GM18517 (cell line): ENCODE data around the gene DDAH1.
"Not testable (repeated sequence)": the region's sequence is repeated elsewhere in the genome, so short reads cannot be mapped to it uniquely, and the experiment has no call there.

Experiments used
- ATAC-seq: cut with Tn5 transposase; IDR thresholded peaks from one replicate; pipeline ENCODE4 v1.9.1; 2021; ENCODE audit warnings: mild to moderate bottlenecking, moderate library complexity; ENCODE audit not compliant: unreplicated experiment

Gene DDAH1

DNA sequence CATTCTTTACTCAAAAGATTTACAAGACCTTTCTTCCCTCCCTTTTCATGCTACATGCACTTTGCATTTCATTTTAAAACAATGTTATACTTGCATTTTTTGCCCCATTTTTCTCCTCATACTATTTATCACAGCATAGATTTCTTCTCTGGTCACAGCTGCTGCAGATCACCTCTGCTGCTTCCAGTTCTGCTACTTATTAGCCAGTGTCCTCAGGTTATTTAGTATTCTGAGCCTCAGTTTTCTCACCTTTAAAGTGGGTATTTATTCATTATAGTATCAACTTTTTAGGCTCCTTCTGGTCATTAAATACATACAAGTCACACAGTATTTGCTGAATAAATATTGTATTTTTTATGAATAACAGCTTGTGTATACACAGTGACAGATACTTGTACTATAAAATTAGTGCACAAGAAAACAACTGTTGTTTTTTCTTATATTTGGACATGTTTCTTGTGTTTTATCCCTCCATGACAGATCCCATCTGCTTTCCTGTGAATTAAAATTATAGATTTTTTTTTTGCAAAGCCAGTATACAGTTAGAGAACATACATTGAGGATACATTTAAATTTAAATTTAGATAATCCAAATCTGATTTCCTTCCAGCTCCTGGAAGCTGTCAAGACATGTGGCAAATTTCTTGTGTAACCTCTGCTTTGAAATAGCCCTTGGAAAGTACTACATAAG, 103.2 kb downstream of the DDAH1 start:
- no peak for ATAC-seq

DNA sequence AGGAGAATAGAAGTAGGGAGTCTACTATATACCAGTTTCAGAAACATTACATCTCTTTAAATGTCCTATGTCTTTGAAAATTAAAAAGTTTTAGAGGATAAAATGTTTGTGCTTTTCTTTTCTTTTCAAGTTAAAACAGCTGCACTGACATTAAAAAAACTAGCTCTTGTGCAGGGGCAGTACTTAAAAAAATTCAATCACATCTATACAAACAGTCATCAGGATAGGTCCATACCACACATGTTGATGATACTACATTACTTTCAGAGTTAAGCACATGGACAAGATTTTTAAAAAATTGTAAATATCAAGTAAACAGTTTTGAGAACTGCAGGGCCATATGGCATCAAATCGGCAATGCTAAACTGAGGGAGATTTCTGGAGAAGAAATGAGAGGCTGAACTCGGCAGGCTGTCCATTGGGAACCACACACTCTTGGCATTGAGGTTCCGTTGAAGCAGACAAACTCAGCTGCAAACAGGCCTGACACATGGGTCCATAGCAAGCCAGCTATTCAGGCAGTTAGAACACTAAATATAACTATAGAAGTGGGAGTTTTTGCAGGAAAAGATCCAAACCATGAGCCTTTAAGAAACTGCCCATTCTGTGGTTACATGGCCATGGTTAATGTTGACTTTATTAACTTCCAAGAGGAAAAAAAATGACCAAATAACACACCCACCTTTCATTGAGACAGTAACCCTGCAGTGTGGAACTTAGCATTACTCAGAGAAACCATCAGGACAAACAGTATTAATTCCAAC, 104.0 kb downstream of the DDAH1 start:
- no peak for ATAC-seq

DNA sequence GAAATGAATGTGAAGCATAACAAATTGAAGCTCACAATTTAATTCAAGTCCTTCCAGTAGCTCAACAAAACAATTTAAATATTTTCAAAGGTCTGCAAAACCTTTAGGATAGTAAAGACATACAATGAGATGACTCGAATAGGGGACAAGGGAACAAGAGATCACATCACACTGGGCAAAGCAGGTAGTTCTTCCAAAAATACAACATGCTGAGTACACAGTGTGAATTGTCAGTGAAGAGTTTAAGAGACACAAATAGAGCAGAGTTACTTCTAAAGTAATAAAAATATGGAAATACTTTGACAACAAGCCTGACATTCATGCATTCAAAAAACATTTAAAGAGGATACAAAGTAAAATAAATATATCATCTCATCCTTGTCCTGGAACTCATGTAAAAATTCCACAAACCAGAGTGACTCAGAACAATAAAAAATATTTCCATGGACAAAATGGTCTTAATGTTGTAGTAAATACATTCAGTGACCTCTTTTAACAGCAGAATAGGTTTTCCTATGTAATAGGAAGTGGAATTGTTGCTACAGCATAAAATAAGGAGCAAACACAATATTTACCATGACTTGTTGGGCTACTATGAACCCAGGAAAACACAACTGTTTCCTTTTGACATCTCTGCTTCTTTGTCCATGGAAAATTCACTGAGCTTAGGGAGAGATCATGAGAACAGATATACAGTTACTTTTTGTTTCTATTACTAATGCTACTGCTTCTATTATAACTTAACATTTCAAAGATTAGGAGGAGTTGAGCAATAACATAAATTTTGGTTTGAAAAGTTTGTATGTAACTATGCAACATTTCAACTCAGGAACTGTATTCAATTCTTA, 104.9 kb downstream of the DDAH1 start:
- no peak for ATAC-seq

DNA sequence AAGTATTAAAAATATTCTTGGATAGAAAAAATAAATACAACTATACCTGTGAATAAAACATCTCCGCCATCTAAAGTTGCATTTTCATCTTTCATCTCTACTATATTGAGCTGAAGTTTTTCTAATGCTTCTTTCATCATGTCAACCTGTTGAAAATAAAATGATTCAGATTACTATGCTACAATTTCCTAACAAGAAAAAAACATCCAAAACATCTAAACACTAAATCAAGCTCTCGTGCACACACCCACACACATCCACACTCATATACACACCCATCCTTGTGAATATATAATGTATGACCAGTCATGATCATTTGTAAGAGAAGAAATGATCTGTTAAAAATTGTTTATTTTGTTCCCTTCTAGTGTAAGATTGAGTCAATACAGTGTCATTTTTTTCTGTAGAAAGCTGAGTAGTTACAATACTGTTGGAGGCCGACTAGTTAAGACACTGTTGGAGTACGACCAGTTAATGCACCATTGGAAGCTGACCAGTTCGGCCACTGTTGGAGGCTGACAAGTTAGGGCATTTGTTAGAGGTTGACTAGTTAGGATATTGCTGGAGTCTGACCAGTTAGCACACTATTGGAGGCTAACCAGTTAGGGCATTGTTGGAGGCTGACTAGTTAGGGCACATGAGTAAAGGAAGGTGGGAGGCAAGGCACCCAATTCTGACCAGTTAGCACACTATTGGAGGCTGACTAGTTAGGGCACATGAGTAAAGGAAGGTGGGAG, 106.1 kb downstream of the DDAH1 start:
- no peak for ATAC-seq

DNA sequence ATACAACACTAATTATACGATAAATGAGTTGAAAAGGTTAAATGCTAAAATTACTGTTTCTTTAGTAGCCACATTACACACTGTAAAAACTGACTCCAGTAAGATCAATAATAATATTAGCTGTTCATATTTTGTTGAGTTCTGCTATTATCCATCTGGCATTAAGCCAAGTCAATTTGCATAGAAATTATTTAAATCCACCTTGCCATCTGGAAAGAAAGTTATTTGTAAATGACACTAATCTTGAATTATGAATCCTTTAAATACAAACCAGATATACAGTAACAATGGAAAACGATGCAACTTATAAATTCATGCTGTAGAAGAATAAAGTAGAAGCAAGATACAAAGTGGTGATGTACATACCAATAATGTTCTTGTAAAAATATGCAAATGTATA, 107.1 kb downstream of the DDAH1 start:
- ATAC-seq: no peak

DNA sequence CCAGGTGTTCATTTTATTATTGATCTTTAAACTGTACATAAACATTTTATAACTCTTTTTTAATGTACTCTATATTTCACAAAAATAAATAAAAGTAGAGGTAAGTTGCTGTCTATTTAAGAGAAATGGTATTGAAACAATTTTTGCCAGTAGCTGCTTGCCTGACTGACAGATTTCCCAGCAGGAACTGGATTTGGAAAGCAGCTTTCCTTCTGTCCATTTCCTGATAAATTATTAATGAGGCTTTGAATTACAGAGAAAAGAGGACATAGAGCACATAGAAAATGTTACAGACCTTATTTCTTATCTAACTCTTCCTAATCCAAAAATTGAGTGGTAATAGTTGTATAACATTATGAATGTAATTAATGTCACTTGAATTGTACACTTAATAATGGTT, 108.8 kb downstream of the DDAH1 start:
- ATAC-seq: no peak

DNA sequence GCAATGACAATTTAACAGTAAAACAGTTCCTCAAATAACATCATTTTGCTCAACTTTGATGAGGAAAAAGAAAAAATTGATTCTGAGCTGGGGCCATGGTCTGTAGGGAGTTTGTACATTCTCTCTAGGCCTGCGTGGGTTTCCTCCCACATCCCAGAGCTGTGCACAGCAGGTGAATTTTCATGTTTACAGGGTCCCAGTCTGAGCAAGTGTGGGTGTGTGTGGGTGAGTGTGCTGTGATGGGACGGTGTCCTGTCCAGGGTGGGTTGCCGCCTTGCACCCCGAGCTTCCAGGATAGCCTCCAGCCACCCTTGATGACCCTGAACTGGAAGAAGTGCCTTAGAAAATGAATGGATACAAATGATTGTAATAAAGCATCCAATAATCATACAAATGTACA, 112.9 kb downstream of the DDAH1 start:
- ATAC-seq: no peak

DNA sequence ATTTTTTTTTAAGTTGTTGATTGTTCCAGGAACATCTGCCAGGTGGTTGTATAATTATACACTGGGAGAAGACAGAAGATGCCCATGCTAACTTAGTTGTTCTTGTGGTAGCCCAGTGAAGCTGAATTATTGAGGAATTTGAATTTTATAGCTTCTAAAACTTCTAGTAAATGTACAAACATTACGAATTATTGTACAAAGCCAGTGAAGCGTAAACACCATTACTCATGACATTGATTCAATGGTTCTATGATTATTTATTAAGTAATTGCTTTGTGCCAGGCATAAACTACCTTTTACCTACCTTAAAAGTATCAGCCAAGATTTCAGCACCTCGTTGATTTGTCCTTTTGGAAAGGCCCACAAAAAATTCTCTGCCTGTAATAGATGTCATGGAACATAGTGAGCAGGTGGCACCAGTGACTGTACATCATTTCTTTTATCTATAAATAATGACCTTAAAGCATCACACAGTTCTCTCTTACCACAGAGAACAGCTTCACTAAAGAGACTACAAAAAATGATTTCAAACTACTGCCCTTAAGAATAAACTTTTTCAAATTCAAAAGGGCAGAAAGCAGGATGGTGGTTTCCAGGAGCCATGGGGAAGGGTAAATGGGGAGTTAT, 113.6 kb downstream of the DDAH1 start:
- no peak for ATAC-seq

DNA sequence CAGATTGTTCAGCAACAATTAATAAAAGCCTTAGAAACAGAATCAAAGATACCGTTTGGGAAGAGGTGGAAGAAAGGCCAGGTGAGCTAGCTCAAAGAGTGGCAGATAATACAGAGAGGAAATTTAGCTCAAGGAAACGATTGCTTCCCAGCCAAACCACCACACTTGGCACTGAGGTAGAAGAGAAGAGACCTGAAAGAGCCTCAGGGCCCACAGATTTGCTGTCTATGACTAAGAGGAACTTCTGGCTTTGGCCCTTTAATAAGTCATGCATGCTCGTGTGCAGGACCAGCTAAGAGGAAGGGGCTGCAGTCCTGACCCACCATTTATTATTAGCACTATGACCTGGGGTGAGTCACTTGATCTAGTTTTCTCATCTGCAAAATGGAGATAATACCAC, 115.7 kb downstream of the DDAH1 start:
- ATAC-seq: no peak

DNA sequence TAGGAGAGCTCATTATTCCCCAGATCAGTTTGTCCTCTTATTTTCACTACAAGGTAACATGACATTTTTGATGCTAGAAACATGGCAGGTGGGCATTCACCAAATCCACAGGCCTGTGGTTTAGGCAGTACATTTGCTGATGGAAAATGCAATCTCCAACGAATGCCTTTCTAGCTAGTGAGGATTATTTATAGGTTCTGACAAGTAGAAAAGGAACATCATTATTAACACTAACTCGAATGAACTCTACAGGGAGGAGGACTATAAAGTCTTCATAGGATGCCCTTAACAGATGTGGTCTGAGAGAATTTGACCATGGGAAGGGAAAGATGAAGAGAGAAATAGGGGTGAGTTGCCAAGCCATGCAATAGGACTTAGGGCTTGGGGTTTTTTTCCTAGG, 117.1 kb downstream of the DDAH1 start:
- no peak for ATAC-seq

DNA sequence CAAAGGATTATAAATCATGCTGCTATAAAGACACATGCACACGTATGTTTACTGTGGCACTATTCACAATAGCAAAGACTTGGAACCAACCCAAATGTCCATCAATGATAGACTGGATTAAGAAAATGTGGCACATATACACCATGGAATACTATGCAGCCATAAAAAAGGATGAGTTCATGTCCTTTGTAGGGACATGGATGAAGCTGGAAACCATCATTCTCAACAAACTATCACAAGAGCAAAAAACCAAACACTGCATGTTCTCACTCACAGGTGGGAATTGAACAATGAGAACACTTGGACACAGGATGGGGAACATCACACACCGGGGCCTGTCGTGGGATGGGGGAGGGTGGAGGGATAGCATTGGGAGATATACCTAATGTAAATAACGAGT, 117.7 kb downstream of the DDAH1 start:
- ATAC-seq: not testable (repeated sequence)

DNA sequence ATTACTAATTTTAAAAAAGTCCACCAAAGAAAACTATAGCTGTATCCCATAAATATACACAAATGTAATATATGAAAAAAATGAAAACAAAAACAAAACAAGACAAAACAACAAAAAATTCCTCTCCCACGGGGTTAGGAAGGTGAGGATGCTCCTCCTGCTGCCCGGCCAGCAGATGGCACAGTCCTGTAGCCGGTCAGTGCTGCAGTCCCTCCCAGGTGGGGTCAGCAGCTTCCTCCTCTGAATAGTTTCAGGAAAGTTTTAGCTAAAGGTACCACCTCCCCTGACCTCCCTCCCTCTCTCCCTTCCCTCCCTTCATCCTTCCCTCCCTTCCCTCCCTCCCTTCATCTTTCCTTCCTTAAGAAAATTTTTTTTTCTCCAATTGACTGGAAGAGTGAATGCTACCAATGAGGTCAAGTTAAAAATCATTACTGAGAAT, 120.7 kb downstream of the DDAH1 start:
- ATAC-seq: no peak

DNA sequence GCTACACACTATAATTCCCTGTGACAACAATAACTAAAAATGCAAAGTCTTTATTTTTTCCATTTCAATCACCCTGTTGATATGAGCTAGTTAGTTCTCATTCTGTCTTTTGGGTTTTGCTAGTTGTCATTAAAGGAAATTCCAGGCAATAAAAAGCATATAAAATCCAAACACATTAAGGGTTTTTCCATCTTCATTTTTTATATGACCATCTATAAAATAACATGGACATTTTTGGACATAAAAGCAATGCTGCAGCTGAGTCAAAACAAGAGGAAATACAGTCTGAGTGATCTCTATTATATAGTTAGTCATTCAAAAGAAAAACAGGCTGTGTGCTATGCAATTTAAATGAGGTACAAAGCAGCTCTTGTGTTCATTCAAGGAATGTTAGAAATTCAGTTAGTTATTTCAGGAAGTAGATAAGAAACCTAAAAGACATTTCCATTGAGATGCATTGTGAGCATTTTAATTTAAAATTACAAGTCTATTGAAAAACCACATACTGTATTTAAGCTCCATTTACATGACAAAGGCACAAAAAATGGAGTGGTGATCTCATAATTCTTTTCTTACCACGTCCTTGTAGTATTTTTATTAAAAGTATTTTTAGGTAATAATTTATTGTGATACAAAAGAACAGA, 121.2 kb downstream of the DDAH1 start:
- no peak for ATAC-seq

DNA sequence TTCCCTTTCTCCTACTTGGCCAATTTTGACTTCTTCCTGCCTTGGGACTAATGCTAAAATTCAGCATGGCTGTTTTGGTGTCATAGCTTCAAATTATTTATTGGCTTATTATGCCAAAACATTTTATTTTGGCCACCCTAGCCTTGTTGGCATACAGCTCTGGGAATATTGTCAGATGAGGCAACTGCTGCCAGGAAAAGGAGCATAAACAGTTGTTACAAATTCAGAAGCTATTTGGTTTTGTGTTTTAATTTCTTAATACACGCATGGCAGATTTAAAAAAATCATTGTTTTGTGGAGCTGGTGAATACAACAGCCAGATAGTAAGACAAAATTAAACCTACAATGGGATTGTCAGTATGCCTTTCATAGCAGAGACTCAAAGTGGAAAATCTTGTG, 121.7 kb downstream of the DDAH1 start:
- ATAC-seq: no peak

DNA sequence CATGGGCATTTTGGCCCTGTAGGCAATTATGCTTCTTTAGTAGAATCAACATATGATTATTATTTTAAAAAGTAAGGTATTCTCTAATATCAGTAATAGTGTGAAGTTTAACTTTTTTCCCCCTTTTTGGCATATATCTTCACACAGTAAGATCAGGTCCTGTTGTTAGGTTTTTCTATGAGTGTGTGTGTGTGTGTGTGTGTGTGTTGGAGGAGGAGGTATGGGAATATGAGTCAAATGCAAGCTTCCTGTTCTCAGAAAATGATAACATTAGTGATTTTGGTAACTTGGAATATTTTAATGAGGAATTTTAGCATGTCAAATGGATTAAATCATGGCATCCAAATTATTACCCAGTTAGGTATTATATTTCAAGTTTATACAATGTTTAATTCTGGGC, 122.8 kb downstream of the DDAH1 start:
- ATAC-seq: no peak

DNA sequence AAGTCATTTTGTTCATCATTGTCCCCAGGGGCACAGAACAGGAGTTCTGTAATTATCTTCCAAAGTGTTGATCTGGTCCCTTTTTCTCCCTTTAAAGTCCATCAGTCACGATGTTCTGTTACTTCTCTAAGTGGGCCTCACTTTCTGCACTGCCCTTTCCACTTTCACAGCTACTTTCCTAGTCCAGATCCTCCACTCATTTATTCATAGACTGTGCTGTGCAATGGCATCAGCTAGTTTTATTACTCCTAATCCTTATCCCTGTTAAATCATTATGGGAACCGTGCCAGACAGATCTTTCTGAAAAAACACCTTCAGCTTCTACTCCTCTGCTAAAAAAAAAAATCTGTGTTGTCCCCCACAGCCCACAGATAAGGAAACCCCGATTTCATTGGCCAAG, 124.5 kb downstream of the DDAH1 start:
- ATAC-seq: no peak

DNA sequence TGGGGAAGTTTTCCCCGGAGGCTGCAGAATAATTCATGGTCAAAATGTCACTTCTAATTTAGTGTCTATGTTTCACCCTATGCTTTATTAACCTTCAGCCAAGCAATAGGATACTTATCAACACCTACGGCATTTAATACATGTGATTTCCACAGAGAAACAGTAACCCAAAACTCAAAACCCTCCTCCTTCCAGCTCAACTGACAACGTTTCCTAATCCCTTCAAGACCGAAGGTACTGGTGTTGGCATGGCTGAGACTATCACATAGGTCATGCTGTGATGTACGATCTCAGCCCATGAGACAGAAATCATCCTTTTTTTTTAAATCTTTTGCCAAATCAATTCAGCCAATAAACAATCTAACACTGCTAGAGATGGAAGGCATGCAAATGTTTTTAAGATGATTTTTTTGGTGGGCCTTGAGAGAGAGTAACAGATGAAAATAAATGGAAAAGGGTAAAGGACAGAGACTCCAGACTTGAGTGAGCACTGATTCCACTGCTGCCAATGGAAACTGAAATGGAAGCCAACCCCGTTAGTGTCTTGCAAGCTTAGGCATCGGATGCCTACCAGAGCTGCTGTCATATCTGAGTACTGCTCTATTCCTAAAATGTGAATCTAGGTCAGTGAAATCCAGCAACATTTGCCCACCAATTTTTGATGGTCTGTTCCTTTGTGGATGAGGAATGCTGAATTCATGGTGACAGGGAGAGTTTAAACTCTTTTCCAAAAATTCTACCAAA, 125.1 kb downstream of the DDAH1 start:
- ATAC-seq: no peak

DNA sequence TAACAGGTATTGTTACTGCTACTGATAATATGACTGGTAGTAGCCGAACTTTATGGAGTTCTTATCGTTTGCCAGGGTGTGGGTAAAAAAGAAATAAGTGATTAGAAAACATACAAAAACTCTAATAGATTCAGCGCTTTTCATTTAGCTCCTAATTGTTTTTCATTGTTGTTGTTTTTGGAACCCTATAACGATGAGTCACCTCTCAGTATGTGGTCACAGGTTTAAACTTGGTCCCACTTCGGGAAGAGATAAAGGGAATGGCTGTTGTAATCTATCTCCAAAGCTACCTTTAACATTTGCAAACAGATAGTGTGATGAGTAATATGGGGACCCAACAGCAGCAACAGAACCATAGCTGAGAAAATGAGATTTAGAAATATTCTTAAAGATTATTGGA, 125.9 kb downstream of the DDAH1 start:
- ATAC-seq: no peak

DNA sequence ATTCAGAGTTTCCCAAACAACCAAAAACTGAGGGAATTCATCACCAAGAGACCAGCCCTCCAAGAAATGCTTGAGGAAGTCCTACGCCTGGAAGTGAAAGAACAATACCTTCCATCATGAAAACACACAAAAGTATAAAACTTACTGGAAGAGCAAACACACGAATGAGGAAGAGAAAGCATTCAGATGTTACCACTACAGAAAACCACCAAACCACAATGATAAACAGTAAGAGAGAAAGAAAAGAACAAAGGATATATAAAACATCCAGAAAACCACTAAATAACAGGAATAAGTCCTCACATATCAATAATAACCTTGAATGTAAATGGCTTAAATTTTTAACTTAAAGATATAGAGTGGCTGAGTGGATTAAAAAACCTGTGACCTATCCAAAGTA, 130.0 kb downstream of the DDAH1 start:
- peak; percentile 75 for ATAC-seq
